ENCODE data around the gene KIAA1217.

Gene KIAA1217

DNA sequence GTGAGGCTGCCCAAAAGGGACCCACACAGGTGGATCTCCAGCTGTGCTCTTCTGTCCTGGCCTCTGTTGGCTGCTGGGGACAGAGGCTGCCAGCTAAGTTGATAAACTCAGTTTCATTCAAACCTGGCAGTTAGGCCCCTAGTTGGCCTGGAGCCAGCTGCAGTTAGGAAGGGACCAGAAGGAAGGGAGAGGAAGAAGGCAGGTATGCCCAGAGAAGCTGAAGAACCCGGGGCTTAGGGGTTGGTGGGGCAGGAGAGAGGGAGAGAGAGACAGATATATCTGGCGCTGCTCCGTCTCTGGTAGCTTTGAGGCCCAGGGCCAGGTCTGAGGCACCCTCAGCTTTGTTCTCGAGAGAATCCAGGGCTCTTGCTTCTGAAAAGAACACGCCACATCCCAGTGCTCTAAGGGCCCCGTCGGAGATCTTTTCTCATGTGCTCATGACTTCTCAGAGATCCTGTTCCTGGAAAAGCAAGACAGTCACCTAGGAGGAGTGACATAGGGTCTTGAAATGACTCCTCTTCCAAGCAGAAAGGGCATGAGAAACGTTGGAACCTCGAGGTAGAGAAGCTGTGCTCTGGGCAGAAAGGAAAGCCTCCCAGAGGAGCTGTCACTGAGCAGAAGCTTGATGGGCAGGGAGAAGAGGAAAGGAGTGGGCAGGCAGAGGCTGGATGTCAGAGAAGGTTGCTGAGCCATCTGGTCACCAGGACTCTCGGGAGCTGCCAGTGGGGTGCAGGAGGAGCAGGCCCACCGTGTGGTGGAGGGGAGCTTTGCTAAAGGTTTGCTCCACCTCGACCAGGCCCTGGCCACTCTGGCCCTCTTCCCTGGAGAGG, 361.1 kb downstream of the KIAA1217 start:
- no peak for DNase-seq

DNA sequence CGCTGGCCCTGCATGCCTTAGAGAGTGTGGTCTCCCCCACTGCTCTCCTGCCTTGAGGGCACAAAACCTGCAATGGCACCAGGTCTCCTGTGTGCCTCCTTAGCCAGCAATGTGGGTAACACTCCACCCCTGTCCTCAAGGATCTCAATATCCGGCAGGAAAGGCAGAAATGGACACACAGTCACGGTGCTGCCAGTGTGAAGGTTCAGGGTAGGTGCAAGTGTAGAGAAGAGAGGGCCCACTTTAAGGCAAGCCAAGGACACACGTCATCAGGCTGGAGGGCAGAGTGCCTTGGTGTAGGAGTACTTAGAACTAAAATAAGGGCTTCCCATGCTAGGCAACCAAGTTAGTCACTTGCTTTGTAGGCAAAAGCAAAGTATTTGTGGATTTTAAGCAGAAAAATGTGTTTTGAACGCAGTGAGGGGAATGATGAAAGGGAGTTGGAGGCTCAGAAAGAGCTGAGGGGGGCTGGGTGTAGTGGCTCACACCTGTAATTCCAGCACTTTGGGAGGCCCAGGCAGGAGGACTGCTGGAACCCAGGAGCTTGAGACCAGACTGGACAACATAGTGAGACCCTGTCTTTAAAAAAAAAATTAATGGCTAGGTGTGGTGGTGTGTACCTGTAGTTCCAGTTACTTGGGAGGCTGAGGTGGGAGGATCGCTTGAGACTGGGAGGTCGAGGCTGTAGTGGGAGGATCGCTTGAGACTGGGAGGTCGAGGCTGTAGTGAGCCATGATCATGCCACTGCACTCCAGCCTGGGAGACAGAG, 361.9 kb downstream of the KIAA1217 start:
- no peak for DNase-seq

GRCh38 chr10:24571870-24572450, 363.0 kb downstream of the KIAA1217 start:
- no peak for DNase-seq

DNA sequence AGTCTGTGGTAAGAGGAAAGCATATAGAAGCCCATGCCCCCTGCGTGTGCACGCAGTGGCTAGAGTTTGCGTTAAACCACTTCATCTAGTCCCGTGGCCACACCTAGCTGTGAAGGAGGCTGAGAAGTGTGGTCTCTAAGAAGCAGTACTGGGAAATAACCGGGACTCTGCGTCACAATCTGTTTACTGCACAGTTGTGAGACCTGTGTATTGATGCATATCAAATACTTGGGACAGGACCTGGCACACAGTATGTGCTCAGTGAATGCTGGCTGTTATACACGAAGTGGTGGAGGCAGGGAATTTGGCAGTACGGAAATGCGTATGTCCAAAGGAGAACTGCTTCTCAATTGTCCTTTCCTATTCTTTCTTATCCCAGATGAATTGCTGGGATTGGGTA, 365.2 kb downstream of the KIAA1217 start:
- DNase-seq: no peak

GRCh38 chr10:24574578-24575155, 365.7 kb downstream of the KIAA1217 start:
- no peak for DNase-seq

DNA sequence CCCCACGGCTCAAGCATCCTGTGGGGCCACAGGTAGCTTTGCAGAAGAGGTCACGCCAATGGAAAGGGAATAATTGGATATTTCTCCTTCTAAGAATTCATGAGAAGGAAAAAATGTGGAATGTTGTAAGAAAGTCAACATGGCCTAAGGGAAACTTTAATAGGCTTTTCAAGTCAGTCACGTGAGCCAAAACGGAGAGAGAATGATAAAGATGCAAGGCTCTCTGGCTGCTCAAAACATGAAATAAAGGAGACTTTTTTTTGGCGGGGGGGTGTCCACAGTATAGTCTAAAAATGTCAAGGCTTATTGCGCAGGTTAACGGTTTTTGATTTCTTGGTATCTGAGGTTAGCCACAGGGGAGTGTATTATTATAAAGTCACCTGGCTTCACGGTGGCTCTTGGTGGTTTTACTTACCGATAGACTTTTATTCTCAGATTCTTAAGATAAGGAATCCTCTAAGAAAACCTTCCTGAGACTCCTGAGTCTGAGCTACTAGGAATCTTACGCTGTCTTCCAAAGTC, 366.6 kb downstream of the KIAA1217 start:
- DNase-seq: no peak

DNA sequence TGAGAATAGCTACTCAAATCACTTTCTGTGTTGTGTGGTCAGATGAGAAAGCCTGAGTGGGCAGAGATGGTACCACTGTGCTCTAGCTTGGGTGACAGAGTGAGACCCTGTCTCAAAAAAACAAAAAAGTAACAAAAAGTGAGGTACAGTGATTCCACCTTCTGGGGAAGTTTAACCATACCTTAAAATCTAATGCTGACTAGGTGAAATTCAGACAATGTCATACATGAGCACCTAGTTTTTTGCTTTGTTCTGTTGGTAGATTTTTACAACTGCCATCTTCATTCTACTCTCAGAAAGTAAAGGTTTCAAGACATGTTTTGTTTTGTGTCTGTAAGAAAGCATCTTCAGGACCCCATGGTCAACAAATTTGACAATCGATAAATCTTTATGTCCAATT, 370.5 kb downstream of the KIAA1217 start:
- DNase-seq: no peak

DNA sequence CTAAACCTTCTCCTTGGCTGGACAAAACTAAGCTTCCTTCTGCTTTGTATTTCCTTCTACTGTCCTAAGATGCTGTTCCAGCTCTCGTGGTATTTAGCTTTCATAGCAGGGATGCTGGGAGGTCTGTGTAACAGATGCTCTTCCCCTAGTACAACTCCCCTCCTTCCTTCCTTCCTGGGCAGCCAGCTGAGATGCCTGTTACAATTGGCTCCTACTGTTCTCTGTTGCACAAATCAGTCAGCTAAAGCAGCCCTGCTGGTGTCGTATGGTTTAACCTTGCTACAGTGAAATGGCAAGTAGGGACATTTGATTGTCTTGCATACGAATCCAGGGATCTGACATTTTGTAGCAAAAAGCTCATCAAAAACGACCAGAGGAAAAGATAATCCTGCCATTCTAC, 371.0 kb downstream of the KIAA1217 start:
- no peak for DNase-seq

GRCh38 chr10:24589265-24589664, 380.3 kb downstream of the KIAA1217 start:
- no peak for DNase-seq

DNA sequence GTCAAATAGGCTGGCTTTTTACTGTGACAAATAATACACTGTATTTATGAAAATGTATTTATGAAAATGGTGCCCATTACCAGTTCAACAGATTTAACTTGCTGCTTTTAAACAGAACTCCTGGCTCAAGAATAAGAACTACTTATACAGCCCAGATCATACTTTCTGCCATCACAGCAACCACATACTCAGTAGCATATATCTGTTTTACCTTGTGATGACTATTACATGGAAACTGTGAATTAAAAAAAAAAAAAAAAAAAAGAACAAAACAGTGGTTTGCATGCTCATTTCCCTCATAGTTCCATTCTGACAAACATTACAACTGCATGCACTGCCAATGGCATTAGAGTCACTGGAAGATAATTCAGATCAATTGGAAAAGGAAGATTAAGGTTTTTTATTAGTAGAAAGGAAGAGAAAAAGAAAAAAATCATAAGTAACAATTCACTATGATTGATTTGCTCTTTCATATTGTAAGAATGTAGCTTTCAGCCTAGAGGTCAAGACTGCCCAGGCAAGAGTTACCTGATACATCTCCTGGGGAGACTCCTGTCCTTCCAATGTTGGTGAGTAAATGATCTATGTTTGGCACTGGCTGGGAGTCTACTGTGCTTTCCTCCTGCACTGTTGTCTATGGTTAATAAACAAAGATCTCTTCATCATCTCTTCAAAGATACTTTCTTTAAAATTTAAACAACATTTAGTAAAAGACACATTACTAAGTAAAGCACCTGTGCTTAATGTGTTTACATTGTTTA, 381.9 kb downstream of the KIAA1217 start:
- DNase-seq: no peak

GRCh38 chr10:24596217-24596930, 387.4 kb downstream of the KIAA1217 start:
- no peak for DNase-seq

DNA sequence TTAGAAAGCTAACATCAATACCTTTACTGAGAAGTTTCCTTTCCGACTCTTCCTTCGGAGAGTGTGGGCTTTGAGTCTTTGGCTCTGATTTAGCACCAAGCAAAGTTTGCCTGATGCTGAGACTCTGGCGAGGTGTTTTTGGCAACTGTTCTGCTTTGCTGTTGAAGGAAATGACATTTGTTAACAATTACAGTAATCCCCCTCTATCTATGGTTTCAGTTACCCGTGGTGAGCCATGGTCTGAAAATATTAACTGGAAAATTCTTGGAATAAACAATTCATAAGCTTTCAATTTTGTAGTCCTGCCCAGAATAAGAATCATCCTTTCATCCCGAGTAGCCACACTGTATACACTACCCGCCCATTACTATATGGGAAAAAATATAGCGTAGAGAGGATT, 388.5 kb downstream of the KIAA1217 start:
- DNase-seq: no peak

Measured in activated CD4-positive, alpha-beta T cell treated with anti-CD3 and anti-CD28 coated beads, Interleukin-2, amount 50 U/mL, for 1 hour (primary cell).